ENCODE measurements around the gene TMEM258.
A peak's percentile ranks its signal among the peaks of the same experiment; 100 is the strongest.

TMEM258 gene

DNA sequence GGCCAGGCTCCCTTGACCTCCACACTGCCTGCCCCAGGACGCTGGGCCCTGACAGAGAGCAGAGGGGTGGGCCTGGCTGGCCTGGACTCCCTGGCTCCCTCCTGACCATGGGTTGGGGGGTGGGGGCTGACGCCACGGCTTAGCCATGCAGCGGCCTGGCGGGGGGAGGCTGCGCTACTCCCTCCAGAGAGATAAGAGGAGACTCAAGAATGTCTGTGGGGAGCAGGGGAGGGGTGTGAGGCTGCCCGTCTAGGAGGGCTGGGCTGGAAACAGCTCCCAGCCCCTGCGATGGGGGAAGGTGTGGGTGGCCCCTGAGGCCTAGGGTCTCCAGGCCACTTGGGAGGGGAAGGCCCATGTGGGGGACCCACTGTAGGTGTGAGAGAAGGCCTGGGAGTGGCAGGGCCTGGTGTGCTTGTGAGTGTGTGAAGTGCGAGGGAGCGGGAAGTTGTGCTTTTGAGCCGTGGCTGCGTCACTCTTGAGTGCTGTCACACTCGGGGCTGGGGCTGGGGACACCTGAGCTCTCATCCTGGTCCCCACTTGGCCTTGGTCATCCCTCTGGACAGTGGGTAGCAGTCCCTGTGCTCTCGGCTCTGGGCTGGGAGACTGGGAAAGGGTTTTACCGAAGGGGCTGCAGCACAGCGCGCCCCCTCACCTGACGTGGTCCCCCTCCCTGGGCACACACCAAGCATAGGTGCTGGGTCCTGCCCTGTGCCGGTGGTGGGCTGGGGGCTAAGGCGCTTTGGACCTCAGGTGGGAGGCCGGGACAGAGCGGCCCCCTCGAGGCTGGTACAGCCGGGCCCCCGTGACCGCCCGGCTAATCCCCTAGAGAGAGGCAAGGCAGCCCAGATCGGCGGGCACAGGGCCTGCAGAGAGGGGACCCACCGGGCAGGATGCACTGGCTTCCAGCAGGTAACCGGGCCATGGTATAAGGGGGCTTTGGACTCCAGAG lies 37.6 kb downstream of the TMEM258 start:
- DNase-seq: no peak

DNA sequence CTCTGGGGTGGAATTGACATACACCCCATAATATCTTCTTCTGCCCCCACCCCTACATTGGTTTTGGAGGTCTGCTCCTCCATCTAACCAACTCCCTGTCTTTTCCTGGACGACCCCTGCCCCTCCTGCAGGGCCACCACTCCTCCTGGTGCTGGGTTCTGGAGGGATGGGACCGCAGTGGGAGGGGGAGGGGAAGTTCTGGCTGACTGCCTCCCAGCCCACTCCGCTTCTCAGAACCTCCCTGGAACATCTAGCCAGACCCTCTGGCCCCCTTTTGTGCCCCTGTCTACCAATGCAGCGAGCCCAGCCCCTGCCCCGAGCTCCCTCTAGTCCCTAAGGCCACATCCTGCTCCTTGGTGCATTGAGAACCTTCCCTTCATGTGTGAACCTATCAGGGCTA lies 38.7 kb downstream of the TMEM258 start:
- no peak for DNase-seq

DNA sequence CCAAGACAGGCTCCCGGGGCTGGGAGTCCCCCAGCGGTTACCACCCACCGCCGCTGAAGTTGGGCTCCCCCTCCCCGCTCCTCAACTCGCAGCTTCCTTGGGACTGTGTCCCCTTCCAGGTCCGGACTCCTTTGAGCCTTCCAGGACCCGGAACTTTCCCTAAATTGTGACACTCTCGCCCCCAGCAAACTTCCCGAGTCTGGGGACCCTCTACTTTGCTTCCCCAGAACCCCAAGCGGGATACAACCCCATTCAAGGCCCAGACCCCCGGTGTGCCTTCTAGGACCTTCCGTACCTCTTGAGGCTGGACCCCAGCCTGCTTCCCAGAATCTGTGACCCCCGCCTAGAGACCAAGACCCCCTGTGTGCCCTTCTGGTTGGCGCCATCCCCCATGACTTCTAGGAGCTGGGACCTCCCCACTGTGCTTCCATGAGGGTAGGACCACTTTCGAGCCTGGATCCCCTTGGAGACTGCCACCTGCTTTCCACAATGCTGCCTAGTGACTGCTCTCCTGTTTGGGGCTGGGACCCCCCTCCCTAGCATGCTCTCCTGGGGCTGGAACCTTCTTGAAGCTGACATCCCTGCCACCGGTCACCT lies 39.4 kb downstream of the TMEM258 start:
- DNase-seq: no peak

GRCh38 chr11:61752117-61752924 lies 40.1 kb downstream of the TMEM258 start, which contains the start of gene MYRF:
MYRF (plus strand) TSS chr11:61752636; CDS start chr11:61752745, 109 bp downstream.
- peak; percentile 40 for DNase-seq

DNA sequence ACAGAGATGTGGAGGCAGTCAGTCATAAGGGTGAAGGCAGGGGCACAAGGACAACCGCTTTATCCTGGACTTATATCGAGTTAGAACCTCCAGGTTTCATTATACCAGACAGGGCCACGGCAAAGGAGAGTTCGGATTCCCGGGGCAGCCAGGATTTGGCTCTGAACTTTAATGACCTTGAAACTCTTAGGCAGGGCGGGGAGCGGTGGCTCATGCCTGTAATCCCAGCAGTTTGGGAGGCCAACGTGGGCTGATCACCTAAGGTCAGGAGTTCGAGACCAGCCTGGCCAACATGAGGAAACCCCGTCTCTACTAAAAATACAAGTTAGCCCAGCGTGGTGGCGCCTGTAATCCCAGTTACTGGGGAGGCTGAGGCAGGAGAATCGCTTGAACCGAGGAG lies 41.0 kb downstream of the TMEM258 start:
- no peak for DNase-seq

DNA sequence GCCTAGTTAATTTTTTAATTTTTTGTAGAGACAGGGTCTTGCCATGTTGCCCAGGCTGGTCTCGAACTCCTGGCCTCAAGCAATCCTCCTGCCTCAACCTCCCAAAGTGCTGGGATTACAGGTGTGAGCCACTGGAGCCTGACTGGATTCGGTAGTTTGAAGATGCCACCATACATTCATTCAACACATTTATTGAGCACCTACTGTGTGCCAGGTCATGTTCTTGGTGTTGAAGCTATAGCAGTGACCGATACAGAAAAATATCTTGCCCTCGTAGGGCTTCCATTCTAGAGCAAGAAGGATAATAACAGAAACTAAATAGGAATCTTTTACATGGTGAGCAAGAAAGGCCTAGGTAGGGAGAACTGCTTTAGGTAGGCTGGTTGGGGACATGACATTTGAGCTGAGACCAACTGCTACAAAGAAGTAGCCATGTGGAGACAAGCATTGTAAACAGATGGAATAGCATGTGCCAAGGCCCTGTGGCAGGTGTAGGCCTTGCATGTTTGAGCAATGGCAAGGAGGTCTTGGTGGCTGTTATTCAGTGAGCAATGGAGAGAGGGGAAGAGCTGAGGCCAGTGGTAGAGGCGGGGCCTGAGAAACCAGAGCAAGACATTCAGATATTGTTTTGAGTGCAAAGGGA lies 41.6 kb downstream of the TMEM258 start:
- no peak for DNase-seq

GRCh38 chr11:61749591-61750217 lies 42.7 kb downstream of the TMEM258 start:
- no peak for DNase-seq

- no peak for DNase-seq
Observed at GRCh38 chr11:61747967-61748285, 44.5 kb downstream of the TMEM258 start.

DNA sequence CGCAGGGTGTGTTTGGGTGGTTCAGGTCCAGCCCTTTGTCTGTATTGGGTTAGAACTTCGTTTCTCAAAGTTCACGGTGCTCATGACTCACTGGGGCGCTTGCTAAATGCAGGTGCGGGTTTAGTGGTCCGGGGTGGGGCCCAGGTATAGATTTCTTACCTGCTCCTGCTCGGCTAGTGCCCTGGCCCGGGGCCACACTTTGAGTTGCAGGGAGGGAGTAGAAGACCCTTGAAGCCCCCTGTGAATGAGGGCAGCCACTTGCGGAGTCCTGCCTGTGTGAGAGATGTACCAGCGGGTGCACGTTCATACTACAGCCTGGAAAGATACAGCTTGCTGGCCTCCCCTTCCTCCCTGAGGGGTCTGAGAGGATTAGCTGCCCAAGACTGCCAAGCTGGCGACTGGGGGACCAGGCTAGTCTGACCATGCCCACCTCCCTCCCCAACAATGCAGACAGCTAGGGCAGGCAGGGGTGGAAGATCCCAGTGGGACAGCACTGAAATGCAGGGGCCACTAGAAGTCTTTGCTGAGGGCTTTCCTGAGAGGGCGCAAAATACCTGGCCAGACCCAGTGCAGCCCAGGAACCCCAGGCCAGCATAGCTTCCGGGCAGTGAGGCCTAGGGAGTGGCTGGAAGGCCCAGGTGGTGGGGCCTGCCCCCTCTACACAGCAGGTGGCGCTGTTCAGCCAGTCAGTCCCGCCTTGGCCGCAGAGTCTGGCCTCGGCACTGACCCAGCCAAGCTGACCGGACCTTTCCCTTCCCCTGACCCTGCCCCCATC lies 45.0 kb downstream of the TMEM258 start:
- DNase-seq: peak; percentile 28

- DNase-seq: no peak
Observed at GRCh38 chr11:61746442-61747191, 45.8 kb downstream of the TMEM258 start.

DNA sequence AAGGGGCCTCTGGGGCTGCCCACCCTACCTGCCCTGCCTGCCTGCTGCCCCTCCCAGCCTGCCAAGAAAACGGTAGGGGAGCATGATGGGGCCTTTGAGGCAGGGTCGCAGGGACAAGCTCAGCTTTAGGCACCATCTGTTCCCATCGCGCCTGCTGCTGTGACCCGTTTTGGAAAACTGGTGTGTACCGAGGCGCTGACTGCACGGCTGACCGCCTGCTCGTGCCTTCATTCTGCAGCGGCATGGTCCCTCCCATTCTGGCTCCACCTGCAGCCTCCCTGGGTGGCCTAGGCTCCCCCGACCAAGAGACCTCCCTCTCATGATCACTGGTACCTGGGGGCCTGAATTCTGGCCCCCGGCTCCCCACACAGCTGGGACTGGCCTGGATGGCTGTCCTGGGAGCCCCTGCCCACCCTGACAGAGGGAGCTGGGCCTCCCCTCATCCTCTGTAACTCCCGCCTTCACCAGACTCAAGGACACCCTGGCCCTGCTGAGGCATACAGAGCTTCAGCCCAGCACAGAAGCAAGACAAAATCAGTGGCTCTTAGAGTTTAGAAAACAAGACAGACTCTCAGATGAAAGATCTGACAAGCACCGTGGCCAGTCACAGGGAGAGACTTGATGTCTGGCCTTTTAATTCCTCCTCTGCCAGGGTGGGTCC lies 46.5 kb downstream of the TMEM258 start:
- no peak for DNase-seq

DNA sequence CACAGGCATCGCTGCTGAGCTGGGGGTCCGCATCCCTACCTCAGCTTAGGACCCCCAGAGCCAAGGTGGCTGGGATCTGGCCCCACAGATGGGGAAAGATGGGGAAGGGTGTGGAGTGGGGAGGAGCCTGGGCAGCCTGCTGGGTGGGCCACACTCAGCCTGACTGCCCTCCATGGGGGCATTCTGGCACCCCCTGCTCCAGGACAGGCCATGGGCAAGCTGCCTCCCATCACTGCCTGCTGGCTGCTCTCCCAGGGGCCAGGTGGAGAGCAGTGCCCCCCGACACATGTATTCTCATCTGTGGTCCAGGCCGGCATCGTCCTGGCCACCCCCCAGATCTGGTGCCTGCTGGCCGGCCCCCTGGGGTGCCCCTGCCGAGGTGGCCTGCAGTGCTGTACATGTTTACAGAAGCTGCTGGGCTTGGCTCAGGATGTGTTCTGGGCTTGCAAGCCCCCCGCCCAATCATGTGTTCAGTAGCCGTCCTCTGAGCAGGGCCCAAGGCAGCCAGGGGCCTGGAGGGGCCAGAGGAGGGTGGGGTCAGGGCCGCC lies 47.7 kb downstream of the TMEM258 start:
- no peak for DNase-seq

DNA sequence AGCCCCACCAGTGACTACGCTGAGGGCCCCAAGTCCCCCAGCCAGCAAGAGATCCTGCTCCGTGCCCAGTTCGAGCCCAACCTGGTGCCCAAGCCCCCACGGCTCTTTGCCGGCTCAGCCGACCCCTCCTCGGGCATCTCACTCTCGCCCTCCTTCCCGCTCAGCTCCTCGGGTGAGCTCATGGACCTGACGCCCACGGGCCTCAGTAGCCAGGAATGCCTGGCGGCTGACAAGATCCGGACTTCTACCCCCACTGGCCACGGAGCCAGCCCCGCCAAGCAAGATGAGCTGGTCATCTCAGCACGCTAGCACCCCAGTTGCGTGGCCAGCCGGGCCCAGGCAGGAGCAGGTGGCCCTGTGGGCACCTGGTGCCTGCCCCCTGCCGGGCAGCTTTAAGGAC lies 48.2 kb downstream of the TMEM258 start:
- DNase-seq: no peak

GRCh38 chr11:61743486-61744095 lies 48.8 kb downstream of the TMEM258 start:
- no peak for DNase-seq

- peak; percentile 8 for DNase-seq
Observed at GRCh38 chr11:61742391-61742790, 50.0 kb downstream of the TMEM258 start.

DNA sequence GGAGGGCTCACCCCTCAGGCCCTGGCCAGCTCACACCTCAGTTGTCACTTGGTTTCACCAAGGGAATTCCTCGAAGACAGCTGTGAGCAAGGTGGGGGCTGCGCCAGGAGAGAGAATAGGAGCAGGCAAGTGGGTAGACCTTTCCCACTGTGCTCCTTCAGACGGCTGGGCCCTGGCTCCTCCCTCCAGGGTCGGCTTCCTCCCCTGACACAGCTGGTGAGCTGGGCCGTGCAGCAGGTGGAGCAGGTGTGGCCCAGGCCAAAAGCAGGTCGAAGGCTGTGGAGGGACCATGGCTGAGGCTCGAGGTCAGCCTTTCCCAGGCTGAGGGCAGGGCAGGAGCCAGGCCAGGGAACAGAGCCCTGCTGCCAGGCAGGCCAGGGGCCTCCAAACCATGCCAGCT lies 52.4 kb downstream of the TMEM258 start:
- no peak for DNase-seq

DNA sequence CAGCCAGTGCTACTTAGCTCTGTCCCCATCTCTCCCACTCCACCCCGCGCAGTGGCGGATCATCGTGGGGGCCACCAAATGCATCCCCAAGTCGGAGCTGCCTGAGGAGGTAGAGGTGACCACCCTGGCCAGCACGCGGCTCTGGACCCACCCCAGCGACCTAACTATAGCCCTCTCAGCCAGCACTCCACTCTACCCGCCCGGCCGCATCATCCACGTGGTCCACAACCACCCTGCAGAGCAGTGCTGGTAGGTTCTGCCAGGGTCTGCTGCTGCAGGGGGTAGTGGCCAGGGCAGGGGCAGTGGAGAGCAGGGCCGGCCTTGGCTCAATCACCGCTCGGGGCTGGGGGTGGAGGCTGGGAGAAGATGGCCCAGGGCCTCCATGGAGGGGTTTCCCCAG lies 53.0 kb downstream of the TMEM258 start:
- DNase-seq: no peak
